ENCODE data around the gene DROSHA.
"Not testable (repeated sequence)": the region's sequence is repeated elsewhere in the genome, so short reads cannot be mapped to it uniquely, and the experiment has no call there.

The DROSHA gene

GRCh38 chr5:31415009-31415923 lies 116.6 kb downstream of the DROSHA start:
- H3K4me1 Mint-ChIP-seq (ENCODE audit: low read depth in 2 of 2), result no peaks in the 10 kb centered on the region
- H3K27me3 Mint-ChIP-seq, result no peaks in the 10 kb centered on the region
- DNase-seq, result no peak
- H3K9me3 Mint-ChIP-seq, result no peaks in the 10 kb centered on the region
- H3K36me3 Mint-ChIP-seq (ENCODE audit: insufficient read depth), result peaks cover 10% of the 10 kb centered on the region
- no peak overlapping the region for H3K27ac Mint-ChIP-seq
- no peak overlapping the region for H3K4me3 Mint-ChIP-seq
- ATAC-seq (replicated peaks), result no peak

- peaks cover 28% of the 10 kb centered on the region for H3K36me3 Mint-ChIP-seq (ENCODE audit: insufficient read depth)
- DNase-seq, result no peak
- no peaks in the 10 kb centered on the region for H3K4me1 Mint-ChIP-seq (ENCODE audit: low read depth in 2 of 2)
- H3K27ac Mint-ChIP-seq, result peak overlapping the region in 1 of 2 donors; percentile 63
- no peak for ATAC-seq (replicated peaks)
- H3K27me3 Mint-ChIP-seq, result no peaks in the 10 kb centered on the region
- H3K4me3 Mint-ChIP-seq, result no peak overlapping the region
- no peaks in the 10 kb centered on the region for H3K9me3 Mint-ChIP-seq
Measured at GRCh38 chr5:31413030-31413812, 118.7 kb downstream of the DROSHA start.

GRCh38 chr5:31412324-31412723 lies 119.6 kb downstream of the DROSHA start:
- no peak for ATAC-seq (replicated peaks)
- H3K36me3 Mint-ChIP-seq (ENCODE audit: insufficient read depth), result peaks cover 30% of the 10 kb centered on the region
- no peaks in the 10 kb centered on the region for H3K27me3 Mint-ChIP-seq
- no peak for DNase-seq
- no peaks in the 10 kb centered on the region for H3K4me1 Mint-ChIP-seq (ENCODE audit: low read depth in 2 of 2)
- no peaks in the 10 kb centered on the region for H3K9me3 Mint-ChIP-seq
- no peak overlapping the region for H3K27ac Mint-ChIP-seq
- H3K4me3 Mint-ChIP-seq, result no peak overlapping the region

- Mint-ChIP-seq H3K9me3 (no peaks in the 10 kb centered on the region), H3K27ac (no peak overlapping the region), H3K4me1 (ENCODE audit: low read depth in 2 of 2) (no peaks in the 10 kb centered on the region), H3K4me3 (no peak overlapping the region), H3K36me3 (ENCODE audit: insufficient read depth) (peaks cover 47% of the 10 kb centered on the region), H3K27me3 (no peaks in the 10 kb centered on the region)
- DNase-seq, result no peak
- ATAC-seq (replicated peaks), result no peak
Measured at GRCh38 chr5:31410089-31410488, 121.8 kb downstream of the DROSHA start.

GRCh38 chr5:31408814-31409213 lies 123.1 kb downstream of the DROSHA start:
- H3K9me3 Mint-ChIP-seq, result no peaks in the 10 kb centered on the region
- ATAC-seq (replicated peaks) (no peak), DNase-seq (no peak)
- no peak overlapping the region for H3K4me3 Mint-ChIP-seq
- H3K4me1 Mint-ChIP-seq (ENCODE audit: low read depth in 2 of 2), result no peaks in the 10 kb centered on the region
- peak overlapping the region in 1 of 2 donors; percentile 38 for H3K27ac Mint-ChIP-seq
- peaks cover 55% of the 10 kb centered on the region for H3K36me3 Mint-ChIP-seq (ENCODE audit: insufficient read depth)
- H3K27me3 Mint-ChIP-seq, result no peaks in the 10 kb centered on the region

- Mint-ChIP-seq H3K36me3 (ENCODE audit: insufficient read depth) (peaks cover 54% of the 10 kb centered on the region), H3K9me3 (no peaks in the 10 kb centered on the region), H3K27me3 (no peaks in the 10 kb centered on the region), H3K4me3 (no peak overlapping the region), H3K4me1 (ENCODE audit: low read depth in 2 of 2) (no peaks in the 10 kb centered on the region), H3K27ac (peak overlapping the region in 1 of 2 donors; percentile 38)
- DNase-seq, result no peak
- ATAC-seq (replicated peaks), result no peak
Measured at GRCh38 chr5:31407921-31408693, 123.8 kb downstream of the DROSHA start.

GRCh38 chr5:31404325-31404724 lies 127.6 kb downstream of the DROSHA start:
- peak overlapping the region in 1 of 2 donors; percentile 13 for H3K27ac Mint-ChIP-seq
- H3K9me3 Mint-ChIP-seq, result no peaks in the 10 kb centered on the region
- DNase-seq (no peak), ATAC-seq (replicated peaks) (no peak)
- no peaks in the 10 kb centered on the region for H3K27me3 Mint-ChIP-seq
- peaks cover 44% of the 10 kb centered on the region for H3K36me3 Mint-ChIP-seq (ENCODE audit: insufficient read depth)
- H3K4me3 Mint-ChIP-seq, result no peak overlapping the region
- H3K4me1 Mint-ChIP-seq (ENCODE audit: low read depth in 2 of 2), result no peaks in the 10 kb centered on the region

- no peaks in the 10 kb centered on the region for H3K27me3 Mint-ChIP-seq
- no peak overlapping the region for H3K27ac Mint-ChIP-seq
- no peaks in the 10 kb centered on the region for H3K4me1 Mint-ChIP-seq (ENCODE audit: low read depth in 2 of 2)
- peaks cover 26% of the 10 kb centered on the region for H3K36me3 Mint-ChIP-seq (ENCODE audit: insufficient read depth)
- H3K9me3 Mint-ChIP-seq, result no peaks in the 10 kb centered on the region
- ATAC-seq (replicated peaks), result no peak
- DNase-seq, result no peak
- H3K4me3 Mint-ChIP-seq, result no peak overlapping the region
Measured at GRCh38 chr5:31401691-31402090, 130.2 kb downstream of the DROSHA start.

- ATAC-seq (replicated peaks) (no peak), DNase-seq (no peak)
- H3K9me3 Mint-ChIP-seq, result no peaks in the 10 kb centered on the region
- no peaks in the 10 kb centered on the region for H3K27me3 Mint-ChIP-seq
- no peak overlapping the region for H3K4me3 Mint-ChIP-seq
- H3K36me3 Mint-ChIP-seq (ENCODE audit: insufficient read depth), result peaks cover 5% of the 10 kb centered on the region
- H3K27ac Mint-ChIP-seq, result no peak overlapping the region
- H3K4me1 Mint-ChIP-seq (ENCODE audit: low read depth in 2 of 2), result no peaks in the 10 kb centered on the region
Measured at GRCh38 chr5:31397926-31398557, 133.9 kb downstream of the DROSHA start.

GRCh38 chr5:31396611-31397295 lies 135.1 kb downstream of the DROSHA start:
- DNase-seq (no peak), ATAC-seq (replicated peaks) (no peak)
- peaks cover 5% of the 10 kb centered on the region for H3K36me3 Mint-ChIP-seq (ENCODE audit: insufficient read depth)
- H3K4me3 Mint-ChIP-seq, result no peak overlapping the region
- H3K27ac Mint-ChIP-seq, result no peak overlapping the region
- no peaks in the 10 kb centered on the region for H3K27me3 Mint-ChIP-seq
- no peaks in the 10 kb centered on the region for H3K4me1 Mint-ChIP-seq (ENCODE audit: low read depth in 2 of 2)
- H3K9me3 Mint-ChIP-seq, result no peaks in the 10 kb centered on the region

GRCh38 chr5:31395450-31396045 lies 136.3 kb downstream of the DROSHA start:
- H3K36me3 Mint-ChIP-seq (ENCODE audit: insufficient read depth), result not testable (repeated sequence)

GRCh38 chr5:31393126-31393525 lies 138.8 kb downstream of the DROSHA start:
- no peaks in the 10 kb centered on the region for H3K36me3 Mint-ChIP-seq (ENCODE audit: insufficient read depth)
- no peak for ATAC-seq (replicated peaks)
- H3K4me1 Mint-ChIP-seq (ENCODE audit: low read depth in 2 of 2), result no peaks in the 10 kb centered on the region

More at GRCh38 chr5:31395450-31396045, 136.3 kb downstream of the DROSHA start:
- H3K27me3 Mint-ChIP-seq; H3K4me1 Mint-ChIP-seq (ENCODE audit: low read depth in 2 of 2); H3K4me3 Mint-ChIP-seq; H3K27ac Mint-ChIP-seq; H3K9me3 Mint-ChIP-seq; DNase-seq; ATAC-seq (replicated peaks): not testable (repeated sequence)

More at GRCh38 chr5:31393126-31393525, 138.8 kb downstream of the DROSHA start:
- H3K27ac Mint-ChIP-seq, result no peak overlapping the region
- H3K4me3 Mint-ChIP-seq, result no peak overlapping the region
- no peaks in the 10 kb centered on the region for H3K27me3 Mint-ChIP-seq
- peaks cover 2 to 8% of the 10 kb centered on the region in 2 donors for H3K9me3 Mint-ChIP-seq
- DNase-seq, result no peak
